HG03097 (cell line): Measurements from ENCODE around the gene CCDC137.
"Not testable (repeated sequence)": the region's sequence is repeated elsewhere in the genome, so short reads cannot be mapped to it uniquely, and the experiment has no call there.

Source experiments
- ATAC-seq: cut with Tn5 transposase; IDR thresholded peaks from one replicate; pipeline ENCODE4 v1.9.1; 2021; ENCODE audit not compliant: unreplicated experiment, low FRiP score

Gene CCDC137

DNA sequence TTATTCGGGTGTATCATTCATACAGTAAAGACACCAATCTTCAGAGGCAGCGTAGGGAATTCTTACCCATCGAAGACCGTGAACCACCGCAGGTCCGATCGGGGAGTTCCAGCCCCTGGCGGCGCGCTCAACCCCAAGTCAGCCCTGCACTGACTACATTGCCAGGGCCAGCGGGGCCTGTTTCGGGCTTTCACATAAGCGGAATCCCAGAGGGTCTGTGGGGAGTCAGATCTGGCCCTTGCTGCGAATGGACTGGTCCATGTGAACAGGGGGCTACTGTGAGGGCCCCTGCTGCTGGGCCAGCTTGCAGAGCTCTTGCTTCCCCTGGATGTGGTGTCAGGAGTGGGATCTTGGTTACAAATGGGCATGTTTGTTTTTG is 17.8 kb upstream of the CCDC137 start:
- ATAC-seq: no peak

DNA sequence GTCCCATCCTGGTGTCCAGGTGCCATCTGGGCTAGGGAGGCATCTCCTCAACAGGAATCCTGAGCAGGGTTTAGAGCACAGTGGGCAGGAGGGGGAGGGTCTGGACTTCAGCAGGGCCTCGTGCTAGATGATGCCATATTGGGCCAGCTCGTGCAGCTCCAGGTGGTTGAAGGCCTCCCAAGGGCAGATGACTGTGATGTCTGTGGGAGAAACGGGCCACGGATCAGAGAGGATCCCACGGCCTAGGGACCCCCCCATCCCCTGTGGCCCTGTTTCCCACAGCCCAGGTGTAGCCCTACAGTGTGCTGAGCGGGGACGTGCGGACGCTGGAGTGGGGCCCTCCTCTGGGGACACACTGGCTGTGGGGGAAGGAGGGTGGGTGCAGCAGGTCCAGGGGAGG is 15.6 kb upstream of the CCDC137 start:
- no peak for ATAC-seq

DNA sequence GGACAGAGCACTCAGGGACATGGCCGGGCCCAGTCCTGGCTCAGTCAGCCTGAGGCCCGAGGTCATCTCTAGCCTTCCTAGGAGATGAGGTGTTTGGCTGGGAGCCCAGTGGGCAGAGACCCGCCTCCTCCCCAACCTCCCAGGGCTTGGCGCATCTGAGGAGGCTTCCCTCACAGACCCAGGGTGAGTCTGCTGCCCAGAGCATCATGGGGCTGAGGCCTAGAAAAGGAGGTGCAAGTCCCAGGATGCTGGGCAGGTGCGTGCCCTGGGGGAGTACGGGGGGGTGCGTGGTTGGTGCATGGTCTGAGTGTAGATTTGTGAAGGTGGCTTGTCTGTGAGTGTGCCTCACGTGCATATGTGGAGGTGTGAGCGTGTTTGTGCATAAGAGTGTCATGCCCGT is 14.8 kb upstream of the CCDC137 start:
- no peak for ATAC-seq

DNA sequence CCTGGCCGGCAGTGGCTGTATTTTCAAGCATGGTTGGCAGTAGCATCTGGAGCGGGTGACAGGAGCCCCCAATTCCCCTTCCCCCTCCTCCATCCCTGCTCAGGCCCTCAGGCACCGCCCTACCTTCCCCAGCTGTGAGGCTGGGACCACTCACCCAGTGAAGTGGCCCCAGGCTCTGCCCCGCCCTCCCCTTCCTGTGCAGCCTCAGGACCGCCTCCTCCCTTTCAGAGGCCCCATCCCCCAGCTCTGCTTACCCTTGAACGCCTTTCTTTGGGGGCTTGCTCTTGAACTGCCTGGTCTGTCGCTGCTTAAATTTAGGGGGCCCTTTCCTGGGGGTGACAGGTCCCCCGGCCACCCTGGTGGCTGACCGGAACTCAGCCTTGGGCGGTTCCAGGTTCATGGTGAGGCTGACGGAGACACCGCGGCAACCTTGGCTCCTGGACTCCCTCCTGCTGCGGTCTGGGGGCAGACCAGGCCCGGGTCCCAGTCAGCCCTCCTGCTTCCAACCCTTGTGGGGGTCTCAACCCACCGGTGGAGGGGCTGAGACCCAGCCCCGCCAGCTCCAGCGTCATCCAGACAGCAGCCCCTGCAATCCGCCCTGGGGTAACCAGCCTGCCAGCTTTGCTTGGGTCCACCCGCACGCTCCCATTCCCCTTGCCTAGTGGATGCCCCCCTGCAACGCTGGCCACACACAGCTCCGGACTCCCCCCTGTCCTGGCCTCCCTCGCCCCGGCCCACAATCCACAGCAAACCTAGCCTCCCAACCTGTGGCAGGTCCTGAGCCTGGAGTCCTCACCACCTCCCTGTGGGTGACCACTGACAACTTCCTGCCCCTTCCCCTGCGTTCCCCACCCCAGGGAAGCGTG is 13.4 kb upstream of the CCDC137 start:
- no peak for ATAC-seq

DNA sequence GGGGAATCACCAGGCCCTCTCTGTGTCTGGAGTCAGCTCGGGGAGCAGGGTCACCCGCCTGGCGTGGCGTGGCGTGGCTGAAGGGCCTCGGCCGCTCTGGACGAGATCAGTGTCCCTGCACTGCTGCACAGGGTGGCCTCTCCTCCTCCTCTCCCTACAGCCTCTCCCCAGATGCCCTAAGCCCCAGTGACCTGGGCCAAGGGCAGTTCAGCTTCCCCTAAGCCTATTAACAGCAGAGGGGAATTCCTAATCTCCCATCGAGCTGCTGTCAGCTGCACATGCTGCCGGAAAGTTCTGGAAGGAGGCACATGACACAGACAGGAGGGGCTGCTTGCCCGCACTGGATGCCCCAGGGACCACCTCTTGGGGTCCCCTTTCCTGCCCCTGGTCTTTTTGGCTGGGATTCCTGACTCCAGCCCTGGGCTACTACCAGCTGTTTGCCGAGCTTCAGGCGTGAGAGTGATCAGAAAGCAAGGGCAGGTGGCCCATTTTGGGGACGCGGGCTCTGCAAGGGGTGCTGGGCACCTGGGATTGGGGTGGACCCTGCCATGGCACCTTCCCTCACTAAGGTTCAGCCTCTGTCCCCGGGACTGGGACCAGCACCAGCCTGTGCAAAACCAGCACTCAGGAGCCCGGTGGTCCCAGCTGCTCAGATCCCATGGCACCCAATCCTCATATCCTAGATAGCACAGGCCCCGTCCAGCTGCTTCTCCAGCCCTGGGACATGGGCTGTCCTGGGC is 11.0 kb upstream of the CCDC137 start:
- no peak for ATAC-seq

DNA sequence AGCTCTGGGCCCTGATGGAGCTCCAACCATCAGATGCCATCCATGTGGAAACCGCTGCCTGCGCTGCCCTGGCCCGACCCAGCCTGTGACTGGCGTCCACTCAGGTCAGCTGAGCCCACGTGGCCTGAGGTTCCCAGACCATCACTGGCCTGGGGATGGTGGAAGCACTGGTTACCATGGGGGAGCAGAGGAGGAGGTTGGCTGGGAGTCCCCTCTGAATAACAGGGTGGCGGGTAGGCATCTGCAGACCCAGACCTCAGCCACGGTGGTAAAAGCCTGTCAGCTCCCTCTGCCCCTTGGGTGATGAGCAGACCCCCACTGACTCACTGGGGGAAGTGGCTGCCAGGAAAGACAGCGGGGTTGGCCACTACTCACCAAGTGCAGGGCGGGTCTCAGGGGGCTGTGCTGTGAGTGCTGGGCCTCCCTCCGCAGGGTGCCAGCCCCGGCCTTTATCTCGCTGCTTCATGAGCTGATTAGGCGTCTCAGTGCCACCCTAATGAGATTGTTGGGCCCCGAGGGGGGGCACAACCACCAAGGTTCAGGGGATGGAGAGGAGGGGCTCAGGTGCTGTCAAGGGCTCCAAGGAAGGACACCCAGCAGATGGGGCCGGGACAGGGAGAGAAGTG is 10.3 kb upstream of the CCDC137 start, which contains the start of gene PDE6G:
Gene PDE6G (minus strand): TSS at position 425 of the 626 bp plus-strand sequence. CDS start 3,237 bp downstream, outside the sequence.
- ATAC-seq: no peak

DNA sequence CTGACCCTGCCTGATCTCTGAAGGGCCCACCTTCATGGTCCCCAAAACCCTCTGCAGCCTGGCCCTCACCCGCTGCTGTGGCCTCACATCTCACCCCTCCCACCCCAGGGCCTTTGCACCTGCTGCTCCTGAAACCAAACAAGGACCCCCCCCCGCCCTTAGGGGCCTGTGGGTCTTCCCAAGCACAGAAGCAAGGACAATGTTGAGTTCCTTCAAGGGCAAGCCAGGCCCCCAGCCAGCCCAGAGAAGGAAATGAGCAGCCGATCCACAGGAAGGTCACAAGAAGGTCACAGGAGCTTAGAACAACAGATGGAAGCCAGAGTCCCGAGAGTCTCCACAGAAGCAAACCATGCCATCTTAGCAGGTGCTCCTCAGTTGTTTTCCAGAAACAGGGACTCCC is 9.7 kb upstream of the CCDC137 start:
- ATAC-seq: no peak

DNA sequence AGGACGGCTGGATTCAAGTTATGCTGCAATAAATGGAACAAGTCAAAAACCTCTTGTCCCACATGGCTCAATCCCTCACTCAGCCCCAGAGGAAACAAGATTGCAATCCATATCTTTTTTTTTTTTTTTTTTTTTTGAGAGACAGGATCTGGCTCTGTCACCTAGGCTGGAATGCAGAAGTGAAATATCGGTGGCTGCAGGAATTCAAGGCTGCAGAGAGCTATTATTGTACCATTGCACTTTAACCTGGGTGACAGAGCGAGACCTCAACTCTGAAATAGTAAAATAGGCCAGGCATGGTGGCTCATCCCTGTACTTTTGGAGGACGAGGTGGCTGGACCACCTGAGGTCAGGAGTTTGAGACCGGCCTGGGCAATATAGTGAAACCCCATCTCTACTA is 7.5 kb upstream of the CCDC137 start:
- no peak for ATAC-seq

DNA sequence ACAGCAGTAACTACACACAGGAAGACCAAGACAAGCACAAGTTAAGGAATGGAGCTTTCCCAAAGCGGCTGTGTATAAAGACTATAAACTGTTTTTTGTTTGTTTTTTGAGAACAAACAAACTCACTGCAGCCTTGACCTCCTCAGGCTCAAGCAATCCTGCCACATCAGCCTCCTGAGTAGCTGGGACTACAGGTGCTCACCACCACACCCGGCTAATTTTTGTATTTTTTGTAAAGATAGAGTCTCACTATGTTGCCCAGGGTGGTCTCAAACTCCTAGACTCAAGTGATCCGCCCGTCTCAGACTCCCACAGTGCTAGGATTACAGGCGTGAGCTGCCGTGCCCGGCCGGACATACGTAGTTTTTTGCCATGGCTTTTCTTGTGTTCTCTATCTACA is 6.1 kb upstream of the CCDC137 start:
- ATAC-seq: no peak

DNA sequence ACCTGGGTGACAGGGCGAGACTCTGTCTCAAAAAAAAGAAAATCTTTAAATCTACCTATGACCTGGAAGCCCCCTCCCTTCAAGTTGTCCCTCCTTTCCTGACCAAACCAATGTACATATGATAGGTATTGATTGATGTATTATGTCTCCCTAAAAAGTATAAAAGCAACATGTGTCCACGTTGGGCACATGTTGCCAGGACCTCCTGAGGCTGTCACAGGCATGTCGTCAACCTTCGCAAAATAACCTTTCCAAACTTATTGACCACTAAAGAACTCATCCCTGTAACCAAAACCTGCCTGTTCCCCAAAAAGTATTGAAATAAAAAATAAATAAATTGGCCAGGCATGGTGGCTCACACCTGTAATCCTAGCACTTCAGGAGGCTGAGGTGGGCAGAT is 4.5 kb upstream of the CCDC137 start:
- no peak for ATAC-seq

DNA sequence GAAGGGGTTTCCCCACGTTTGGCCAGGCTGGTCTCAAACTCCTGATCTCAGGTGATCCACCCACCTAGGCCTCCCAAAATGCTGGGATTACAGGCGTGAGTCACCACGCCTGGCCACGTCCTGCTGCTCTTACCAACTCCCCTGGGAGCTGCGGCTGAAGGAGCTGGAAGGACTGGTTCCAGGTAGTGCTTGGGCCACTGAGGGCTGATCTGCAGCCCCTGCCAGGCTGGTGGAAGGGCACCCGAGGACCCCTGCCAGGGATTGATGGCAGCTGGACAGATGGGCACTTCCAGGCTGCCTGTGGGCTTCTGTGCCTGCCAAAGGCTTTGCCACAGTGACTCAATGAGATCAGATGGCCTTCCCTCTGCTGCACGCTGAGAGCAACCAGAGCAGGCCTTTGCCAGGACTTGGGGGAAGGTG is 2.5 kb upstream of the CCDC137 start:
- ATAC-seq: no peak

DNA sequence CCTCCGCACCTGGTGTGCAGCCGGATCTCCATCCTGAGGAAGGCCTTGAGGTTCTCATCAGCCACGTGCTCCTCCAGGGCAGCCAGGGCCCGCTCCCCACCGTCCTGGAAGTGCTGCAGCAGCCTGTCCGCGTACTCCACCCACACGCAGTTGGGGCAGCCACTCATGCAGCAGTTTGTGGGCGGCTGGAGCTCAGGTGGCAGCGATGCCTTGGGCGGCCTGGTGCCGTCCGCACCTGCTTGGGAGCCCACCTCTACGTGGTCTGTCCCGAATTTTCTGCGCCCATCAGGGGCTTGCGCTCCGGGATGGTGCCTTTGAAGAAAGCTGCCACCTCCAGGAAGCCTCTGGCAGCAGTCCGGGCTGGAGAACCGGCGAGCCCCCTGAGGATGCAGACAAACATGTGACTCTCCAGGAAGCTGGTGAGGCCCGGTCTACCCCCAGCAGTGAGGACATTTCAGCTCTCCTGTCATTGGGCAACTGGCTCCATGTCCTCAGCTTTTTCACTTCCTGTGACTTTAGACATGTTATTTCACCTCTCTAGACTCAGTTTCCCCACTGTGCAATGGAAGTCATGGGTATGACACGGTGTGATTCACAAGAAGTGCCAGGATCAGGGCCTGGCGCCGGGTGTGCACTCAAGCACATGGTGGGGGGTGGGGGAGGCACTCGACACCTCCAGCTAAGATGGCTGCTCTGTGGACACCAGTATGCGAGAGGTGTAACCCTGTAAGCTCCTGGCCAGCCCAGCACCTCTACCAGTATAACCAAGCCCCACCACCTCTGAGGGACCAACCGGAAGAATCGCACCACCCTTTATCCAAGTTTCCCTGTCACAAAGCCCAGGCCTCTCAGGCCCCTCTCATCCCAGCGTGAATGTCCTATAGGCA is 1.1 kb upstream of the CCDC137 start:
- no peak for ATAC-seq

DNA sequence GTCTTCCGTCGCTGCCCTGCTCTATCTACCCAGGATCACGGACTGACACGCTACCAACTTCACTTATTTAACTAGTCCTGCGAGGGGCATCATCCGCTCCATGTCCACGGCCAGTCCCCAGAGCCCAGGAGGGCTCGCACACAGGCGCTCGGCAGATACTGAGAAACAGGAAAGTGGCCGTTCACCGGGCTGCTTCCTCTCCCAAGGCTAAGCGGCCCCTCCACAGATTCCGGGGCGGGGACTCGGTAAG is 520 bp upstream of the CCDC137 start:
- peak; percentile 8 for ATAC-seq

DNA sequence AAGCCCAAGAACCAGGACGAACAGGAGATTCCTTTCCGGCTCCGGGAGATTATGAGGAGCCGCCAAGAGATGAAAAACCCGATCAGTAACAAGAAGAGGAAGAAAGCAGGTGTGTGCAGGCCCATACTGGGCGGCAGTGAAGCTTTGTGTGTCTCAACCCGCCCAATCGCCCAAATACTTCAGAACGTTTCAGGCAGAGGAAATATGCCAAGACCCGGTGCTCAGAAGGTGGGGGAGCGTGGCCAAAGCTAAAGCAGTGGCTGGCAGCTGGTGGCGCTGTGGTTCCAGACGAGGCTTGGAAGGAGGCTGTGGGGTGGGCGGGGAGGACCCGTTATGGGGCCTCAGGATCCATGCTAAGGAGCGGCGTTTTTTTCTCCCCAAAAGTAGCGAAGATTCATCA is 1.2 kb downstream of the CCDC137 start:
- ATAC-seq: no peak

DNA sequence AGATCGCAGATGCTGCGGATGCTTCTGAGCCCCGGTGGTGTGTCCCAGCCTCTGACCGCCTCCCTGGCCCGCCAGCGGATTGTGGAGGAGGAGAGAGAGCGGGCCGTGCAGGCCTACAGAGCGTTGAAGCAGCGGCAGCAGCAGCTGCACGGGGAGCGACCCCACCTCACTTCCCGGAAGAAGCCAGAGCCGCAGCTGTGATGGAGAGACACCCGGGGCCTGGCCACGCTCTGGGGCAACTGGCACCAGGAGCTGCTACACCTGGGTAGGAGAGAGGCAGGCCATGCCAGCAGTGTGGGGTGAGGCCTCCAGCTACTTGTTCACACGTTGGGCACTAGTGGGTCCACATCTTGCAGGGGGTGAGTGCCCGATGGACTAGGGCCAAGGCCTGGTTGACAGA is 6.0 kb downstream of the CCDC137 start:
- no peak for ATAC-seq

DNA sequence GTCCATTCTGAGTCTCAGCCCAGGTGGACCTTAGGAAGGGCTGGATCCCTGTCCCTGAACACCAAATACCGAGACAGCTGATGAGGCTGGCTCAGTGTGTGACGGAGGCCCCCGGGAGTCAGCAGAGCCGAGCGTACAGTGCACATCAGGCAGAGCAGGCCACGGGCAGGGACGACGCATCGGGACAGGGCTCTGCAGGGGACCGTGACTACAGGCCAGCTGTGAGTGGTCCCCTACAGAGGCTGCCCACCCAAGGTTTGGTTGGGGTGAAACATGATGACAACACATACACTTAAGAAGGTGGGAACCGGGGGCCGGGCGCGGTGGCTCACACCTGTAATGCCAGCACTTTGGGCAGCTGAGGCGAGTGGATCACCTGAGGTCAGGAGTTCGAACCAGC is 6.4 kb downstream of the CCDC137 start:
- ATAC-seq: no peak

DNA sequence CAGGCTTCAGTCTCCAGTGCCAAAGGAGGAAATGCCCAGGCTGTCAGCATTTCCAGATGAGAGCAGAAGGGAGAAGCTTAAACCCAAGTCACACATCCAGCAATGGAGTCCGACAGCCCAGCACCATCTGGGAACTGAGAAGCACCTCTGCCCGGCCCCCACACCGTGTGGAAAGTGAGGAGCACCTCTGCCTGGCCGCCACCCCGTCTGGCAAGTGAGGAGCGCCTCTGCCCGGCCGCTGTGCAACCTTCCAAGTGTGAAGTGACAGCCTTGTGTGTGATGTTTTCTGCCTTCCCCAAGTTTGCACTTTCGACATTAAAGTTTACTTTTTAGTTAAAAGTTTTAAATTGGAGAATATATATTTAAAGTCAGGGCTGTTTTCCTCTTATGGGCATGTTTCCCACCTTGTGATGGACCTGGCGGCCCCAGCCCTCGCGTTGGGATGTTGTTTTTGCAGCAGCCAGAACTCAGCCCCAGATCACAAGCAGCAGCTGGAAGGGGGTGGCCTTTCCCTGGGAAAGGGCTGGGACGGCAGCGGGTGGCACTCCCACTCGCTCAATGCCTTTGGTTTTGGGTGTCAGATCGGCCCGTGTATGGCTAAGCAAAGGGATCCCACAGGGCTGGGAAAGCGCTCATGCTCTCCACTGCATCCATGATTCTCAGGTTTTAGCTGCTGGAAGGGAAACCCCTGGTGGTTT is 7.2 kb downstream of the CCDC137 start:
- ATAC-seq: no peak

DNA sequence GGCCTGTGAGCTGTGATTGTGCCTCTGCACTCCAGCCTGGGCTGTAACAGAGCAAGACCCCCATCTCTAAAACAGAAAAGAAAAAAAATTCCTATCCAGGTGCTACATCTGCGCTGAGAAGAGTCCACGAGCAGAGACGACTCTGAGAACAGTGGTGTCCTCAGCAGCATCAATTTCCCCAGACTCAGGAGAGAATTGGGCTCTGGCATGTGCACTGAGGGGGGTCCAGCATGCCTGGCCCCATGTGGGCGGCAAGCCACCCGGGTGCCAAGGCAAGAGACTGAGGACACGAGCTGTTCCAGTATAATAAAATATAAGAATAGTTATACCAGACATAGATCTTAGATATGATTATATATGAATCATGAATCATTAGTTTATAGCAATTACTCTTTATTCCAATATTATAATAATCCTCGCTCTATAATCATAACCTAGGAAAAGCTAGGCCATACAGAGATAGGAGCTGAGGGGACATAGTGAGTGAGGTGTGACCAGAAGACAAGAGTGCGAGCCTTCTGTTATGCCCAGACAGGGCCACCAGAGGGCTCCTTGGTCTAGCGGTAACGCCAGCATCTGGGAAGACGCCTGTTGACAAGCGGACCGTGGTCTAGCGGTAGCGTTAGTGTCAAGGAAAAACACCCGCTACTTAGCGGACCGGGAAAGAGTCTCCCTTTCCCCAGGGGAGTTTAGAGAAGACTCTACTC is 9.1 kb downstream of the CCDC137 start:
- not testable (repeated sequence) for ATAC-seq

DNA sequence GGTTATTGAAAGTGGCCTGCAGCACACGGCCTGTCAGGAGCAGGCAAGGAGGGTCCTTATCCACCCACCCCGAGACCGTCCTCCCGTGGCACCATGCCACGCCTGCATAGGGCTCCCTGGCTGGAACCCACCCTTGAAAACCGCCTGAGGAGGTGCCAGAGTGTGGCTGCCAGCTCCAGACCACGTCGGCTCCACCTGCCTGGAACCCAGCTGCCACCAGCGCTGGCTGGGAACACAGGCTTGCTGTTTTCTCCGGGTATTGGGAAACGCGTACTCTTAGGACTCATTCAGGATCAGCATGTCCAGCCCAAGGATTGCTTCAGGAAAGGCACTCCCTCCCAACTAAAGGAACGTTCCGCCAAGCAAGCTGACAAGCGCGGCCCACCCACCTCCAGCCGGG is 10.4 kb downstream of the CCDC137 start:
- no peak for ATAC-seq

DNA sequence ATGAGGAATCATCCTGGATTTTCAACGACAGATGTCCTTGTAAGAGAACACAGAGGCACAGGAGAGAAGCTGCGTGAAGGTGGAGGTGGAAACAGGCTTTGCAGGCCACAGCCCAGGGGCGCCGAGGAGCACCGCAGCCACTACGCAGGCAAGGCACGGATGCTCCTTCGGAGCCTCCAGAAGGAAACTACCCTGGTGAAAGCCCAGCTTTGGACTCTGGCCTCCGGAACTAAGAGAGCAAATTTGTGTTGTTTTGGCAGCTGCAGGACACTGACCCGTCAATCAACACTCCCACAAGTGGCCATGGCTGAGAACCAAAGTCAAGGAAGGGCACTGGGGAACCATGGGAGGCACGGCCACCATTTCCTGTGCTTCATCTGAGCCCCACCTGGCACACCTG is 13.6 kb downstream of the CCDC137 start:
- ATAC-seq: no peak
